Measurements from ENCODE around the gene FBXL7.

FBXL7 gene

GRCh38 chr5:15539951-15540350 lies 40.0 kb downstream of the FBXL7 start:
- DNase-seq (ENCODE audit: low read depth in 2 of 2): no peak

GRCh38 chr5:15544039-15544438 lies 44.1 kb downstream of the FBXL7 start:
- DNase-seq (ENCODE audit: low read depth in 2 of 2): no peak

- DNase-seq (ENCODE audit: low read depth in 2 of 2): no peak
Measured at GRCh38 chr5:15545082-15545481, 45.1 kb downstream of the FBXL7 start.

- no peak for DNase-seq (ENCODE audit: low read depth in 2 of 2)
Measured at GRCh38 chr5:15547261-15547839, 47.4 kb downstream of the FBXL7 start.

- no peak for DNase-seq (ENCODE audit: low read depth in 2 of 2)
Measured at GRCh38 chr5:15549961-15550360, 50.0 kb downstream of the FBXL7 start.

- no peak for DNase-seq (ENCODE audit: low read depth in 2 of 2)
Measured at GRCh38 chr5:15550502-15551112, 50.6 kb downstream of the FBXL7 start.

- DNase-seq (ENCODE audit: low read depth in 2 of 2): no peak
Measured at GRCh38 chr5:15551113-15551504, 51.1 kb downstream of the FBXL7 start.

- no peak for DNase-seq (ENCODE audit: low read depth in 2 of 2)
Measured at GRCh38 chr5:15554542-15554941, 54.6 kb downstream of the FBXL7 start.

GRCh38 chr5:15555176-15555575 lies 55.2 kb downstream of the FBXL7 start:
- DNase-seq (ENCODE audit: low read depth in 2 of 2): no peak

- no peak for DNase-seq (ENCODE audit: low read depth in 2 of 2)
Measured at GRCh38 chr5:15558240-15558639, 58.3 kb downstream of the FBXL7 start.

- DNase-seq (ENCODE audit: low read depth in 2 of 2): no peak
Measured at GRCh38 chr5:15558681-15559080, 58.7 kb downstream of the FBXL7 start.

- no peak for DNase-seq (ENCODE audit: low read depth in 2 of 2)
Measured at GRCh38 chr5:15560421-15560820, 60.4 kb downstream of the FBXL7 start.

GRCh38 chr5:15564523-15564922 lies 64.5 kb downstream of the FBXL7 start:
- DNase-seq (ENCODE audit: low read depth in 2 of 2): no peak

- DNase-seq (ENCODE audit: low read depth in 2 of 2): no peak
Measured at GRCh38 chr5:15564957-15565356, 65.0 kb downstream of the FBXL7 start.

GRCh38 chr5:15566306-15566705 lies 66.3 kb downstream of the FBXL7 start:
- DNase-seq (ENCODE audit: low read depth in 2 of 2): no peak

- DNase-seq (ENCODE audit: low read depth in 2 of 2): no peak
Measured at GRCh38 chr5:15566789-15567188, 66.8 kb downstream of the FBXL7 start.

- DNase-seq (ENCODE audit: low read depth in 2 of 2): no peak
Measured at GRCh38 chr5:15570491-15570890, 70.5 kb downstream of the FBXL7 start.

GRCh38 chr5:15571081-15571480 lies 71.1 kb downstream of the FBXL7 start:
- no peak for DNase-seq (ENCODE audit: low read depth in 2 of 2)

- no peak for DNase-seq (ENCODE audit: low read depth in 2 of 2)
Measured at GRCh38 chr5:15571618-15572017, 71.6 kb downstream of the FBXL7 start.

GRCh38 chr5:15573590-15573989 lies 73.6 kb downstream of the FBXL7 start:
- no peak for DNase-seq (ENCODE audit: low read depth in 2 of 2)

GRCh38 chr5:15574128-15574527 lies 74.1 kb downstream of the FBXL7 start:
- no peak for DNase-seq (ENCODE audit: low read depth in 2 of 2)

- no peak for DNase-seq (ENCODE audit: low read depth in 2 of 2)
Measured at GRCh38 chr5:15574806-15575325, 74.9 kb downstream of the FBXL7 start.

- no peak for DNase-seq (ENCODE audit: low read depth in 2 of 2)
Measured at GRCh38 chr5:15575666-15576065, 75.7 kb downstream of the FBXL7 start.

- DNase-seq (ENCODE audit: low read depth in 2 of 2): no peak
Measured at GRCh38 chr5:15577132-15577531, 77.2 kb downstream of the FBXL7 start.

All from stimulated activated CD8-positive, alpha-beta memory T cell treated with anti-CD3 and anti-CD28 coated beads, Interleukin-2, amount 100 ng/mL, for 1 hour (primary cell).